Right cardiac atrium (tissue), 5 donors: ENCODE measurements around the gene UST. TPM values are rescaled to one million over a fixed set of nuclear protein-coding genes. Genes with fewer than 3 reads are reported as not detected.
"Not testable (repeated sequence)": the region's sequence is repeated elsewhere in the genome, so short reads cannot be mapped to it uniquely, and the experiment has no call there.

Experiments used
- ATAC-seq, 2 donors: fragments of 200-7000 bp; cut with Tn5 transposase; one replicate each; pipeline versions ENCODE4 v1.8.0 to v1.9.1; 2020; ENCODE audit warnings: moderate library complexity in 2 of 2, mild to moderate bottlenecking in 1 of 2
- DNase-seq, 3 donors: peaks; one replicate each; pipeline ENCODE4 v3.0.0-alpha.2; 2020
- H3K27ac ChIP-seq: one replicate; pipeline ENCODE4 v1.5.1; 2013; ENCODE audit warnings: mild to moderate bottlenecking, low read length, control low read depth, moderate library complexity
- H3K27me3 ChIP-seq: one replicate; pipeline ENCODE4 v1.6.1; 2013; ENCODE audit not compliant: control insufficient read depth, insufficient read depth
- H3K4me1 ChIP-seq: one replicate; pipeline ENCODE4 v1.6.1; 2013; ENCODE audit warnings: low read length; ENCODE audit not compliant: control insufficient read depth, insufficient read depth
- H3K4me3 ChIP-seq: one replicate; pipeline ENCODE4 v1.5.1; 2013; ENCODE audit warnings: low read length, control low read depth
- H3K9me3 ChIP-seq: one replicate; pipeline ENCODE4 v1.6.1; 2013; ENCODE audit warnings: low read length; ENCODE audit not compliant: control insufficient read depth
- WGBS: extraction: QIAGEN DNeasy Blood & Tissue Kit; methylation state at CpG from one replicate; pipeline ENCODE4 v1.1.7; 2013; 5-methylcytosine and 5-hydroxymethylcytosine counted together
- intact Hi-C, 4 donors: fragments of 100-400 bp; cut with DNase I; formaldehyde crosslinking; loops; one replicate each; pipeline versions ENCODE4 v1.11.0 to v1.14.0; 2022 to 2023
- polyA plus RNA-seq: library from polyadenylated mRNA; stranded (reverse); fragments of 200-250 nt; gene quantifications from one replicate; pipeline ENCODE4 v1.2.3, GENCODE V29; 2013
- total RNA-seq, 4 donors: library from RNA; stranded (reverse); fragmentation: NEBNext Ultra II Directional; extraction: Animal tissue kit (Norgen Biotek cat#: 25700); gene quantifications; one replicate each; pipeline ENCODE4 v1.2.1, GENCODE V29; 2021
- donor health status: healthy with polysubstance abuse.
- donor health status: DM: no; HTN: yes; CAD: no.
- donor health status: DM: no; HTN: no; CAD: no.
- donor health status: DM: no; HTN: yes; CAD: no; lungs with severe emphysema.
- donor health status: DM: yes; HTN: yes; CAD: no.

Gene UST
- total and polyA plus RNA-seq, 5 donors = 4.4 to 5.9 (median 5.1) TPM

DNA sequence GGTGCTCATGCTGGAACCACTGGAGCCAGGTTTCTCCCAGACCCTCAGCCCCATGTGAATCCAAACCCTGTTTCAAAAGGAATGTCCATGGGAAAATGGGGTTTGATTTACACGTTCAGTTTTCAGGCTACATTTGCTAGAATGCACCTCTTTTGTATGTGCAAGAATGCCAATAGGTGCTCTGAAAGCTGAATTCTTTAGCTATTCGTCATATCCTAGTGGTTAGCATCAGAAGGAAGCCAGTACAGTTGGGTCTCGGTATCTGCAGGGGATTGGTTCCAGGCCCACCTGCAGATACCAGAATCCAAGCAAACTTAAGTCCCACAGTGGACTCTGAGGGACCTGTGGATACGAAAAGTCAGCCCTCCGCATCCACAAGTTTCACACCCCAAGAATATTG, 93.4 kb downstream of the UST start:
- no peak overlapping the region for H3K4me3 ChIP-seq
- H3K27me3 ChIP-seq = no peaks in the 10 kb centered on the region
- intact Hi-C loops = no loop called here
- 83% methylated on average over 5 of the region's 5 CpGs for WGBS
- no peaks in the 10 kb centered on the region for H3K9me3 ChIP-seq
- H3K27ac ChIP-seq = no peak overlapping the region
- H3K4me1 ChIP-seq = no peaks in the 10 kb centered on the region
- ATAC-seq (no peak), DNase-seq (no peak)

- Histone ChIP-seq H3K27ac (no peak overlapping the region), H3K4me1 (peaks cover 3% of the 10 kb centered on the region), H3K4me3 (no peak overlapping the region), H3K9me3 (no peaks in the 10 kb centered on the region), H3K27me3 (no peaks in the 10 kb centered on the region)
- intact Hi-C loops = no loop called here
- ATAC-seq (no peak), DNase-seq (no peak)
- 93% methylated on average over 12 of the region's 12 CpGs for WGBS
Observed at GRCh38 chr6:148842296-148843019, 95.6 kb downstream of the UST start.

DNA sequence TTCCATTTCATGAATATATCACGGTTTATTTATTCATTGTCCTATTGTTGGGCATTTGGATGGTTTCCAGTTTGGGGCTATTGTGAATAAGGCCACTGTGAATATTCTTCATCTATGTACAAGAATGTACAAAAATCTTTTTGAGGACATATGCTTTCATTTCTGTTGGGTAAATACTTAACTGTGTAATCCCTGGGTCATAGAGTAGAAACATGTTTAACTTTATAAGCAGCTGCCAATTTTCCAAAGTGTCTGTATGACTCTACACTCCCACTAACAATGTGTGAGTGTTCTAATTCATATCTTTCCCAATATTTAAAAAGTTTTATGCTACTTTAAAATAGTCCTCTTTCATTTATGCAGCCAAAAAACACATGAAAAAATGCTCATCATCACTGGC, 98.6 kb downstream of the UST start:
- DNase-seq (no peak), ATAC-seq (no peak)
- WGBS = 69% methylated on average over 1 of the region's 1 CpG
- H3K9me3 ChIP-seq = no peaks in the 10 kb centered on the region
- peaks cover 3% of the 10 kb centered on the region for H3K4me1 ChIP-seq
- intact Hi-C loops = no loop called here
- H3K4me3 ChIP-seq = no peak overlapping the region
- H3K27ac ChIP-seq = no peak overlapping the region
- H3K27me3 ChIP-seq = no peaks in the 10 kb centered on the region

DNA sequence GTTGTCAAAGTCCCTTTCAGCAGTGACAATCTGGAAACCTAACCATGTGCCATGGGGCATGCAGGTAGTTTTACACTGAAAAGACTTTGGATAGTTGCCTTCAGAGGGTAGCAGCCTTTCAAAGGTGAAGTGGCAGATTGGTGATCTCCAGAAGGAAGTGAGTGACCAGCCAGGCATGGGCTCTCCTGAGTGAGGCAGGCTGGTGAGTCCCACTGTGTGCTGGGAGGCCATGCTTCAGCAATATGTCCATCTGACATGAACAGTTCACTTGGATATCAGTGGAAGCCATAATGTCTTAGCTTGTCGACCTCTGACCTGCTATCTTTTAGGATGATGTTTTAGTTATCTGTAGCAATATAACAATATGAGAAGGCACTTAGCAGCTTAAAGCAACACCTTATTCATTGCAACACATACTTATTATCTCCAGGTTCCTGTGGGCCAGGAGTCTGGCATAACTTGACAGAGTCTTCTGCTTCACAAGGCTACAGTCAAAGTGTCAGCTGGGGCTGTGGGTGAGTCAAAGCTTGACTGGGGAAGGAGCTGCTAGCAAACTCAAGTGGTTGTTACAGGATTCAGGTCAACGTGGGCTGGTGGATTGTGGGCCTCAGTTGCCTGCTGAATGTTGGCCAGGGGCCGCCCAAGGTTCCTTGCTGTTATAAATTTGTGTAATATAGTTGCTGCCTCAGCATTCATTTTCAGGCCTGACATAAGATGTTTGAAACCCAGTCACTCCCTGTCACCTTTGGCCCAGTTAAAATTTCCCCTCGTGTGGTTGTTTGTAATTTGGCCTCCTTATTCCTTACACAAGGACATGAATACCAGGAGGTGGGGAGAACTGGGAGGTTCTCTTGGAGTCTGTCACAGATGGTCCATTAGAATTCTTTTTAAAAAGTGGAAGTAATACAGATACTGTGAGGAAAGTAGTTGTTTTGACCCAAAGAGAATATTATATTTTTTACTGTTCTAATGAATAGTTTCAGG, 100.2 kb downstream of the UST start:
- DNase-seq (no peak), ATAC-seq (no peak)
- intact Hi-C loops = no loop called here
- Histone ChIP-seq H3K4me3 (no peak overlapping the region), H3K27ac (no peak overlapping the region), H3K4me1 (peaks cover 3% of the 10 kb centered on the region), H3K9me3 (no peaks in the 10 kb centered on the region), H3K27me3 (no peaks in the 10 kb centered on the region)
- 59% methylated on average over 4 of the region's 4 CpGs for WGBS

- Histone ChIP-seq H3K27ac (no peak overlapping the region), H3K4me3 (no peak overlapping the region), H3K9me3 (no peaks in the 10 kb centered on the region), H3K4me1 (peaks cover 3% of the 10 kb centered on the region), H3K27me3 (no peaks in the 10 kb centered on the region)
- no peak for ATAC-seq
- 90% methylated on average over 4 of the region's 4 CpGs for WGBS
- intact Hi-C loops = no loop called here
- DNase-seq = no peak
Observed at GRCh38 chr6:148848915-148849314, 102.1 kb downstream of the UST start.

- H3K4me3 ChIP-seq, intact Hi-C loops, H3K4me1 ChIP-seq, H3K27me3 ChIP-seq, ATAC-seq, H3K9me3 ChIP-seq, H3K27ac ChIP-seq, DNase-seq: not testable (repeated sequence)
- WGBS = 81% methylated on average over 5 of the region's 5 CpGs
Observed at GRCh38 chr6:148849449-148849848, 102.6 kb downstream of the UST start.

DNA sequence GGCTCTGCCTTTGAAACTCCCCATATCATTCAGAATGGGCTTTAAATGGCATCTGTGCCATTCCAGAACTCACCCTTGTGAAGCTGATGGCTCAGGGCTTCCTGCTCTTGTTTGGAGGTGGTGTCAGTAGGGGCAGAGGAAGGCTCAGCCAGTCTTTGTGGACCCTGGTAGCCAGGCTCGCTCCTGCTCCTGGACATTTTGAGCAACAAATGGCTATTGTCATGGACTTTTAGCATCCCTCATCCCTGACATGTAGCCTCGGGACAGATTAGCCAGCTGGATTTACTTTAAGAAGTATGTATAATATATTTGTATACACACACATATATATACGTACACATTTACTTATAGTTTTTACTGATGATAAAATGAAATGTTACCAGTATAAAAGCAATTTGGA, 104.1 kb downstream of the UST start:
- Histone ChIP-seq H3K4me3 (no peak overlapping the region), H3K27ac (no peak overlapping the region), H3K4me1 (peaks cover 3% of the 10 kb centered on the region), H3K27me3 (no peaks in the 10 kb centered on the region), H3K9me3 (no peaks in the 10 kb centered on the region)
- ATAC-seq (no peak), DNase-seq (no peak)
- intact Hi-C loops = no loop called here
- WGBS = 92% methylated on average over 3 of the region's 3 CpGs

DNA sequence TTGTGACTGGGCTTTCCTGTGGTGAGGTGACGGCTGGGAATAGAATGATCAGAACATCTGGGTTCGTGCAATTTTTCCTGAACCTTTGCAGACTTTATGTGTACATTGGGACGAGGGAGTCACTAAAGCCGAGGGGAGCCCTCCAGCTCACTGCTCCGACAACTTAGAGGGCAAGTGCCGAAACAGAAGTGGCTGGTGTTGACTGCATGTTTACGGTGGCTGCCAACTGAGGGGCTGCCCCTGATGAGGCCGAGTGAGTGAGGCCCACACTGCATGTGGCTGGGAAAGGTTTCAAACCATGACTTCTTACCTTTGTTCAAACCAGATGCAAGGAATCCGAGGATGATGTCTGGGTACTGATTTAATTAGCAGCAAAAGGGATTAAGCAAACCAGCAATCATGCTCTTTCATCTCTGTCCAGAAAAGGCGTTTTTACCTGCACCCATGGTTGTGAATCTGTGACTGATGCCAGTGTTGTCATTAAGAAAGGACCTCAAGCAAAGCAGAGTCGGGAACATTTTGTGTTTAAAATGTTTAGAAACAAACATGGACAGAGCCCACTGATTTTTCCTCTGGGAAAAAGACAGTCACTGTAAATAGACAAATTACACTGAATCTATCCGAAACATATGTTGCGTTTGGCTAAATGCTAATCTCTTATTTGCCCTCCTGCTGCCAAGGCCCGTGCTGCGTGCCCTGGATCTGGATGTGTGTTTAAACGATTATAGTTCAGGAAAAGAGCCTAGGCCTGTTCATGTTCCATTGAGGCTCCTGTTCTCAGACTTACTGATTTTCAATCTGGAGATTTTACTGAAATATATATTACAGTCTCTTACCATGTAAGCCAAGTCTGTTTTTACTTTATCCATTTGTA, 105.1 kb downstream of the UST start:
- Histone ChIP-seq H3K27ac (no peak overlapping the region), H3K4me3 (no peak overlapping the region), H3K4me1 (peaks cover 3% of the 10 kb centered on the region), H3K9me3 (no peaks in the 10 kb centered on the region), H3K27me3 (no peaks in the 10 kb centered on the region)
- WGBS = 76% methylated on average over 16 of the region's 16 CpGs
- no peak for ATAC-seq
- no peak for DNase-seq
- intact Hi-C loops = no loop called here

DNA sequence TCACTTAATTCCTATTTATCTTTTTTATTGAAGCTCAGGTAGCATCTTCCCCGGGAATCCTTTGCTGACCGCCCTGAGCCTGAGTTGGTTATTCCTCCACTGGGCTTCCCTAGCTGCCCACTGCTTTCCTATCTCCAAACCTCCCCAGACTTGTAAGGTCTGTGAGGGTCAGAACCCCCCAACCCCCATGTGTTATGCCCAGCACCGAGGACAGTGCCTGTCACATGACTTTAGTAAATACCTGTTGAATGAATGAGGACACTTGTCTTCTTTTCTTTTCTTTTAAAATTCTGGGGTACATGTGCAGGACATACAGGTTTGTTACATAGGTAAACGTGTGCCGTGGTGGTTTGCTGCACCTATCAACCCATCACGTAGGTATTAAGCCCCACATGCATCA, 105.9 kb downstream of the UST start:
- 86% methylated on average over 6 of the region's 6 CpGs for WGBS
- no peaks in the 10 kb centered on the region for H3K27me3 ChIP-seq
- H3K27ac ChIP-seq = no peak overlapping the region
- intact Hi-C loops = no loop called here
- no peaks in the 10 kb centered on the region for H3K9me3 ChIP-seq
- no peak overlapping the region for H3K4me3 ChIP-seq
- no peaks in the 10 kb centered on the region for H3K4me1 ChIP-seq
- DNase-seq (no peak), ATAC-seq (no peak)

DNA sequence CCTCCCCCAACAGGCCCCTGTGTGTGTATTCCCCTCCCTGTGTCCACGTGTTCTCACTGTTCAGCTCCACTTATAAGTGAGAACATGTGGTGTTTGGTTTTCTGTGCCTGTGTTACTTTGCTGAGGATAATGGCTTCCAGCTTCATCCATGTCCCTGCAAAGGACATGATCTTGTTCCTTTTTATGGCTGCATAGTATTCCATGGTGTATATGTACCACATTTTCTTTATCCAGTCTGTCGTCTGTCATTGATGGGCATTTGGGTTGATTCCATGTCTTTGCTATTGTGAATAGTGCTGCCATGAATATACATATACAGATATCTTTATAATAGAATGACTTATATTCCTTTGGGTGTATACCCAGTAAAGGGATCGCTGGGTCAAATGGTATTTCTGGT, 106.3 kb downstream of the UST start:
- H3K4me1 ChIP-seq, DNase-seq, H3K9me3 ChIP-seq, H3K4me3 ChIP-seq, ATAC-seq, intact Hi-C loops, H3K27me3 ChIP-seq, H3K27ac ChIP-seq: not testable (repeated sequence)
- 92% methylated on average over 3 of the region's 3 CpGs for WGBS
